SK-N-MC (cell line): Measurements from ENCODE around the gene CAPG.

ENCODE experiments used
- EZH2 ChIP-seq: fragments of 200-600 bp; sonication (generic); IDR thresholded peaks from one replicate; pipeline ENCODE4 v1.6.1; 2017; ENCODE audit warnings: antibody characterized with exemption
- FOXP2 ChIP-seq: optimal IDR thresholded peaks from 2 replicates; pipeline ENCODE3; 2011; ENCODE audit warnings: mild to moderate bottlenecking, moderate library complexity; ENCODE audit not compliant: insufficient read depth; ENCODE audit errors: extremely low read length, control extremely low read depth
- POLR2AphosphoS5 ChIP-seq: IDR thresholded peaks from 2 replicates; pipeline ENCODE4 v1.6.1; 2012; ENCODE audit warnings: mild to moderate bottlenecking, low read depth, low read length, borderline replicate concordance

DNA sequence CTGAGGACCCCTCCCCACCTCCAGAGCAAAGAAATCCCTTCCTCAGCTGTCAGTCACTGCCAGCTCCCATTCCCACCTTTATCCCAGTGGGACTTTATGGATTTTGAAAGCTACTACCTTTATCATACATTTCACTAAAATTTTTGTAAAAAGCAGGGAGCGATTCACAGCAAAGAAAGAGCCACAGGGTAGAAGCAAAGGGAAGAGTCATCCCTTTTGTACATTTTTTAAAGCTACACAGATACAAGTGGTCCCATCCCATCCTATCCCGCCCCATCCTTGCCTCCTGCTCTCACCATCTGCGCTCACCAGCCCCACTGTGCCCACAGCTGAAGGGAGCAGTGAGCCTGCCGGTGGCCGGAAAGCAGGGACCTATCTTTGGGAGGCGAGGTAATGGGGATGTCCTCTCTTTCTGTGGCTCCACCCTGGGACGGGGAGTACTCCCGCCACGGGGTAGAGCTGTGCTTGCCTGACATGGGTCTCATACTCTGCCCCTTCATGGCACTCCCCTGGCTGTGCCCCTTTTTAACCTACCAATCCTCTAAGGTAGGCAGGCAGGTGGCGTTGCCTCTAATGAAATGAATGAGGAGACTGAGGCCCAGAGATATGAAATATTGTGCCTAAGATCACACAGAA is 21.5 kb upstream of the CAPG start:
- TF ChIP-seq POLR2AphosphoS5, result no peak
- TF ChIP-seq EZH2, result no peak
- TF ChIP-seq FOXP2, result no peak
